Fibroblast of lung (primary cell): ENCODE results near the gene POLR3H. TPM values are rescaled to one million over a fixed set of nuclear protein-coding genes. Genes with fewer than 3 reads are reported as not detected.

Experiments used
- DNase-seq, 2 donors: peaks; one replicate each; pipeline versions ENCODE4 v3.0.0 to v3.0.0-alpha.2; 2010; ENCODE audit warnings: low read depth in 2 of 2
- H2AFZ ChIP-seq: 2 replicates; pipeline ENCODE4 v1.5.1; 2012; ENCODE audit warnings: low read length, control low read depth, inconsistent platforms
- H3K27ac ChIP-seq: 2 replicates; pipeline ENCODE4 v1.5.1; 2011; ENCODE audit warnings: low read length, control low read depth; ENCODE audit not compliant: insufficient read depth
- H3K27me3 ChIP-seq: 2 replicates; pipeline ENCODE4 v1.5.1; 2011; ENCODE audit warnings: mild to moderate bottlenecking, low read length; ENCODE audit not compliant: control insufficient read depth, insufficient read depth
- H3K36me3 ChIP-seq: 2 replicates; pipeline ENCODE4 v1.5.1; 2011; ENCODE audit warnings: low read length; ENCODE audit not compliant: control insufficient read depth, insufficient read depth
- H3K4me1 ChIP-seq: 2 replicates; pipeline ENCODE4 v1.5.1; 2011; ENCODE audit warnings: low read length; ENCODE audit not compliant: control insufficient read depth, insufficient read depth; ENCODE audit errors: extremely low read depth
- H3K4me2 ChIP-seq: 2 replicates; pipeline ENCODE4 v1.5.1; 2011; ENCODE audit warnings: low read length, control low read depth; ENCODE audit not compliant: insufficient read depth; ENCODE audit errors: extremely low read depth
- H3K4me3 ChIP-seq, 4 experiments: fragments of 200-600 bp in 1 of 4; sonication (generic) in 1 of 4; replicated peaks in 1 of 4; 2 replicates each; pipeline ENCODE4 v1.5.1; 2011 to 2016; ENCODE audit warnings: low read length in 4 of 4, low read depth in 3 of 4, mild to moderate bottlenecking in 3 of 4, control low read depth in 2 of 4, inconsistent platforms in 1 of 4, mixed read lengths in 1 of 4; ENCODE audit not compliant: insufficient read depth in 1 of 4; ENCODE audit errors: control extremely low read depth in 1 of 4
- H3K79me2 ChIP-seq: 2 replicates; pipeline ENCODE4 v1.5.1; 2012; ENCODE audit warnings: mild to moderate bottlenecking, low read length, inconsistent platforms; ENCODE audit not compliant: control insufficient read depth, insufficient read depth
- H3K9ac ChIP-seq: 2 replicates; pipeline ENCODE4 v1.5.1; 2011; ENCODE audit warnings: mild to moderate bottlenecking, low read length, control low read depth; ENCODE audit not compliant: insufficient read depth
- H3K9me3 ChIP-seq: 2 replicates; pipeline ENCODE4 v1.5.1; 2012; ENCODE audit warnings: low read depth, low read length; ENCODE audit not compliant: control insufficient read depth, insufficient read depth
- H4K20me1 ChIP-seq: 2 replicates; pipeline ENCODE4 v1.5.1; 2011; ENCODE audit warnings: low read length; ENCODE audit not compliant: control insufficient read depth, insufficient read depth; ENCODE audit errors: extremely low read depth
- CTCF ChIP-seq, 2 donors: IDR thresholded peaks in 1 of 2; conservative IDR thresholded peaks in 1 of 2; 1 replicate in 1 of 2; 2 replicates in 1 of 2; pipeline ENCODE4 v1.5.1; 2011 to 2012; ENCODE audit warnings: low read length in 2 of 2, control low read depth in 1 of 2, inconsistent platforms in 1 of 2, low read depth in 1 of 2, mild to moderate bottlenecking in 1 of 2
- EZH2 ChIP-seq: IDR thresholded peaks from 2 replicates; pipeline ENCODE4 v1.5.1; 2012; ENCODE audit warnings: low read length, control low read depth, mild to moderate bottlenecking; ENCODE audit errors: missing control alignments
- polyA plus RNA-seq, 2 donors: library from polyadenylated mRNA; depleted of rRNA in 1 of 2; stranded (reverse) in 1 of 2; unstranded in 1 of 2; fragments of >200 nt; gene quantifications; 2 replicates each; pipeline ENCODE4 v1.2.1, GENCODE V29; 2011 to 2012; ENCODE audit warnings: missing spikeins in 1 of 2
- total RNA-seq: library from RNA; depleted of rRNA; stranded (reverse); fragments of >200 nt; gene quantifications from 2 replicates; pipeline ENCODE4 v1.2.1, GENCODE V29; 2014

The POLR3H gene
- total and polyA plus RNA-seq, 2 donors (not counting 1 experiment from before 2014, with no cell fraction given) = 19.7 to 42.6 TPM

GRCh38 chr22:41518048-41518347 is 26.3 kb downstream of the POLR3H start:
- H3K27me3 ChIP-seq = no peaks in the 10 kb centered on the region
- no peaks in the 10 kb centered on the region for H4K20me1 ChIP-seq
- H3K27ac ChIP-seq = no peak overlapping the region
- no peak overlapping the region for H3K4me2 ChIP-seq
- peaks cover 19% of the 10 kb centered on the region for H3K36me3 ChIP-seq
- no peak overlapping the region for H2AFZ ChIP-seq
- H3K4me1 ChIP-seq = peaks cover 2% of the 10 kb centered on the region
- no peaks in the 10 kb centered on the region for H3K9me3 ChIP-seq
- DNase-seq = no peak
- H3K79me2 ChIP-seq = no peaks in the 10 kb centered on the region
- TF ChIP-seq EZH2 (no peak), CTCF (conservative IDR thresholded peaks at IDR 0.05 in 1 of 2, IDR thresholded peaks at IDR 0.05 in 1 of 2; ENCODE audit: low read depth in 1 of 2, low read length in 2 of 2) (no peak)
- no peak overlapping the region for H3K4me3 ChIP-seq
- no peak overlapping the region for H3K9ac ChIP-seq

- Histone ChIP-seq H4K20me1 (no peaks in the 10 kb centered on the region), H3K4me3 (no peak overlapping the region), H2AFZ (no peak overlapping the region), H3K9me3 (no peaks in the 10 kb centered on the region), H3K4me2 (no peak overlapping the region), H3K27me3 (no peaks in the 10 kb centered on the region), H3K36me3 (peaks cover 19% of the 10 kb centered on the region), H3K27ac (no peak overlapping the region), H3K9ac (no peak overlapping the region), H3K4me1 (peaks cover 7% of the 10 kb centered on the region), H3K79me2 (no peaks in the 10 kb centered on the region)
- TF ChIP-seq EZH2 (no peak), CTCF (conservative IDR thresholded peaks at IDR 0.05 in 1 of 2, IDR thresholded peaks at IDR 0.05 in 1 of 2; ENCODE audit: low read depth in 1 of 2, low read length in 2 of 2) (peak; percentile 85 to 91)
- DNase-seq = peak in 1 of 2 donors; percentile 63
Observed at GRCh38 chr22:41517172-41518047, 26.9 kb downstream of the POLR3H start.

- H3K9me3 ChIP-seq = no peaks in the 10 kb centered on the region
- no peak overlapping the region for H3K9ac ChIP-seq
- no peak for DNase-seq
- H3K4me2 ChIP-seq = no peak overlapping the region
- no peak overlapping the region for H3K27ac ChIP-seq
- H3K36me3 ChIP-seq = peaks cover 22% of the 10 kb centered on the region
- peaks cover 9% of the 10 kb centered on the region for H3K4me1 ChIP-seq
- no peak for TF ChIP-seq CTCF (conservative IDR thresholded peaks at IDR 0.05 in 1 of 2, IDR thresholded peaks at IDR 0.05 in 1 of 2; ENCODE audit: low read depth in 1 of 2, low read length in 2 of 2)
- no peak for TF ChIP-seq EZH2
- no peak overlapping the region for H2AFZ ChIP-seq
- no peaks in the 10 kb centered on the region for H4K20me1 ChIP-seq
- H3K79me2 ChIP-seq = no peaks in the 10 kb centered on the region
- no peak overlapping the region for H3K4me3 ChIP-seq
- no peaks in the 10 kb centered on the region for H3K27me3 ChIP-seq
Observed at GRCh38 chr22:41516462-41516861, 27.8 kb downstream of the POLR3H start.
